Measurements from ENCODE around the gene GAREM1.

DNA sequence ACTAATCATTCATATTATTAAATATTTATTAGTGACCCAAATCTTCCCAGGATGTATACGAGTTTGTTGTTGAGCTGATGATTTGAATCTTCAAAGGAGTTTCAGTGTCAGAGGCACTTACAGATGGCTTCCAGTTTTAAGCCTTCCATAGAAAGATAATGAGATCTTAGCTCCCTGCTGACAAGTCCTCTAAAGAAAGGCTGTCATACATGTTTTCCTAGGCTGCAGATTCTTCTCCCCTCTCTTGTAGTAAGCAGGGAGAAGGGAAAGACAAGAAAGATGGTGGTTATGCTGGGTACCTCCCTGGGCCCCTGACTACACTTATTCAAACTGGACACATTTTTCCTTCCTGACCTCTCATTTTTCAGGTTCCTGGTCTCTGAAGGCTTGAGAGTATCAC is 8.1 kb upstream of the GAREM1 start:
- TF ChIP-seq CTCF (IDR thresholded peaks at IDR 0.05; ENCODE audit: poor library complexity) (no peak), EZH2phosphoT487 (IDR thresholded peaks at IDR 0.05; ENCODE audit: low read depth, severe bottlenecking, unreplicated experiment) (no peak), EZH2 (IDR thresholded peaks at IDR 0.05; ENCODE audit: borderline replicate concordance) (no peak)
